ENCODE measurements around the gene TTC31. TPM values are rescaled to one million over a fixed set of nuclear protein-coding genes. Genes with fewer than 3 reads are reported as not detected.
"Not testable (repeated sequence)": the region's sequence is repeated elsewhere in the genome, so short reads cannot be mapped to it uniquely, and the experiment has no call there.

TTC31 gene
- total RNA-seq, 1 donor from 2014 or later: 16.8 TPM

DNA sequence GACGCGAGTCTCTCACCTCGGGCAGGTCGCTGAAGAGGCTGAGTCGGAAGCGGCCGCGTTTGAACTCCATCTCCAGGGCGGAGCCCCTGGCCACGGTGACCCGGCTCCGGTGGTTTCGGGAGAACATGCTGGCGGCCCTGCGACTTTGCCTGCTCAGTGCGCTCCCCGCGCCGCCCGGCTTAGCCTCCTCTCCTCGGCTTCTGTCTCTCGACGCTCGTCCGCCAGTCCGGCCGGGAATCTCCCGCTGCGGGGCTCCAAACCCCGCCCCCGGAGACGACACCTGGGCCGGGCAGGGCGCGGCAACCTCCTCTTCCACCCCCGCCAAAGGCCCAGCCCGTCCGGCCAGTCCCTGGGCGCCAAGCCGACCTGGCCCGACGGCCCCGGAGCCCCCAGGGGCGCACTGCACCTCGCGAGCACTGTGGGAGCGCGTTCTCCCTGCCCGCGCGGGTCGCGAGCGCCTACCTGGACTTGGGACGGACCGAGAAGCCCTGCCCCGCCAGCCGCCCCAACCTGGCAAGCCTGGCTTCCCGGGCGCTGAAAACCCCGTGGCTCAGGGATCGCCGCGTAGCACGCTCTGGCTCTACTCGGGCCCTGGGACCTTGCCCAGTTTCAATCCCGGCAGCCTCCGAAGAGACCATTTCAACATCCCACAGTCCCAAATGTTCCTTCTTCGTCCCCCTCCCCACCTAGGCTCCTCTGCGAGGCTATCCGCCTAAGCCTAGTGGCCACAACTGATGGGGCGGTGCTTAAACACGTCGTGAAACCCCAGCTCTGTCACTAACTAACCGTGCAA, 41.0 kb upstream of the TTC31 start, which contains the start of gene RTKN:
RTKN (minus strand) TSS at position 248 of the 793 bp plus-strand sequence; CDS start at position 127, 121 bp downstream.
- TF ChIP-seq, protein P1, sequence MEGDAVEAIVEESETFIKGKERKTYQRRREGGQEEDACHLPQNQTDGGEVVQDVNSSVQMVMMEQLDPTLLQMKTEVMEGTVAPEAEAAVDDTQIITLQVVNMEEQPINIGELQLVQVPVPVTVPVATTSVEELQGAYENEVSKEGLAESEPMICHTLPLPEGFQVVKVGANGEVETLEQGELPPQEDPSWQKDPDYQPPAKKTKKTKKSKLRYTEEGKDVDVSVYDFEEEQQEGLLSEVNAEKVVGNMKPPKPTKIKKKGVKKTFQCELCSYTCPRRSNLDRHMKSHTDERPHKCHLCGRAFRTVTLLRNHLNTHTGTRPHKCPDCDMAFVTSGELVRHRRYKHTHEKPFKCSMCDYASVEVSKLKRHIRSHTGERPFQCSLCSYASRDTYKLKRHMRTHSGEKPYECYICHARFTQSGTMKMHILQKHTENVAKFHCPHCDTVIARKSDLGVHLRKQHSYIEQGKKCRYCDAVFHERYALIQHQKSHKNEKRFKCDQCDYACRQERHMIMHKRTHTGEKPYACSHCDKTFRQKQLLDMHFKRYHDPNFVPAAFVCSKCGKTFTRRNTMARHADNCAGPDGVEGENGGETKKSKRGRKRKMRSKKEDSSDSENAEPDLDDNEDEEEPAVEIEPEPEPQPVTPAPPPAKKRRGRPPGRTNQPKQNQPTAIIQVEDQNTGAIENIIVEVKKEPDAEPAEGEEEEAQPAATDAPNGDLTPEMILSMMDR (IDR thresholded peaks at IDR 0.05; ENCODE audit: unreplicated experiment): no peak
- Mint-ChIP-seq H3K4me1 (ENCODE audit: unreplicated experiment) (peaks cover 42% of the 10 kb centered on the region), H3K36me3 (ENCODE audit: low read depth, unreplicated experiment) (peaks cover 14% of the 10 kb centered on the region), H3K4me3 (ENCODE audit: unreplicated experiment) (peak within 1 kb of the TSS; percentile 93), H3K9me3 (ENCODE audit: unreplicated experiment) (no peaks in the 10 kb centered on the region), H3K27ac (ENCODE audit: unreplicated experiment) (peak within 1 kb of the TSS; percentile 61), H3K27me3 (ENCODE audit: unreplicated experiment) (peaks cover 20% of the 10 kb centered on the region)
- DNase-seq (ENCODE audit: low spot score): peak; percentile 42

DNA sequence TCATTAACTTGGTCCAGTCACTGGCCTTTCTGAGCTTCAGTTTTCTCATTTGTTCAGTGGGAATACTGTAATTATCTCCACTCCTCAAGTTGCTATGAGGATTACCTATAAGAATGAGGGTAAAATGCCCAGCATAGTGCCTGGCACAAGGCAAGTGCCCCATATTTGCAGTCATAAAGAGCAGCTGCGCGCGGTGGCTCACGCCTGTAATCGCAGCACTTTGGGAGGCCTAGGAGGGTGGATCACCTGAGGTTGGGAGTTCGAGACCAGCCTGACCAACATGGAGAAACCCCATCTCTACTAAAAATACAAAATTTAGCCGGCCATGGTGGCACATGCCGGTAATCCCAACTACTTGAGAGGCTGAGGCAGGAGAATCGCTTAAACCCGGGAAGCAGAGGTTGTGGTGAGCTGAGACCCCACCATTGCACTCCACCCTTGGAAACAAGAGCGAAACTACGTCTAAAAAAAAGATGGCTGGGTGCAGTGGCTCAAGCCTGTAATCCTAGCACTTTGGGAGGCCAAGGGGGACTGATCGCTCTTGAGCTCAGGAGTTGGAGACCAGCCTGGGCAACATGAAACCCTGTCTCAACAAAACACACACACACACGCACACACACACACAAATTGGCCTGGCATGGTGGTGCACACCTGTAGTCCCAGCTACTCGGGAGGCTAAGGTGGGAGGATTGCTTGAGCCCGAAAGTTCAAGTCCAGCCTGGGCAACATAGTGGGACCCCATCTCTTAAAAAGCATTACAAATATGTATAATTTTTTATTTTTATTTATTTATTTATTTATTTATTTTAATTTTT, 40.2 kb upstream of the TTC31 start:
- not testable (repeated sequence) for DNase-seq (ENCODE audit: low spot score); H3K9me3 Mint-ChIP-seq (ENCODE audit: unreplicated experiment); H3K36me3 Mint-ChIP-seq (ENCODE audit: low read depth, unreplicated experiment)
- Mint-ChIP-seq H3K4me3 (ENCODE audit: unreplicated experiment) (peak overlapping the region; percentile 93), H3K27me3 (ENCODE audit: unreplicated experiment) (peaks cover 20% of the 10 kb centered on the region), H3K4me1 (ENCODE audit: unreplicated experiment) (peaks cover 35% of the 10 kb centered on the region), H3K27ac (ENCODE audit: unreplicated experiment) (peak overlapping the region; percentile 61)

DNA sequence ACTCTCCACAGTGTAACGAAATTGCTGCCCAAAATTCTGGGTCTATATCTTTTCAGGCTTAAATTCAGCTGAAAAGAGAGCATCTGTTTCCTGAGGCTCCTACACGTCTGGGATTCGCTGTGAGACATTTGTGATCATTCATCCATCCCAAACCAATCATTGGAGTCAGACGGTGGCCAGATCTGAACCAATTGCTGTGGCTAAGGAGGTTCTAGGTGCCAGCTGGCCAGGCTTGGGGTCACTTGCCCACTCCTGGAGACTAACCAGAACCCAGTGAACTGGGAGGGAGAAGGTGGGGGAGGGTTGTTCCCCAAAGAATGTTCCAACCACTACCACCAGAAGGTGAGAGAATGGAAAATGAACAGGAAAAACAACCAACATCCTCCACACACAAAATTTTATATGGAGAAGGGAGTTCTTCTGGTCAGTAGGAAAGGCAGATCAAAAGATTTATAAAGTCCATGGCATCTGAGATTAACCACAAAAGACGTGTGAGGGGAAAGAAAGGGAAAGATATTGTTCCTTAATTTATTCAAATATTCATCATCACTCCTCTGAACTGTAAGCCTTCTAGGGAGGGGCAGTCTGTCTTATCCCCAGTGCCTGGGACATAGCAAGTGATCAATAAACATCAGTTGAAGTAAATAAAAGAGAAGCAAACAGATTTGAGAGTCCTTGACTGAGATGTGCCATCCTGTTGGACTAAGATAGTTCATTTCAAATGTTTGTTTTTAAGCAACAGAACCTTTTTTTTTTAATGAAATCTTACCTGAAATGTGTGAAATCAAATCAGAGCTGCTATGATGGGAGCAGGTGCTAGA, 38.2 kb upstream of the TTC31 start:
- no peak for DNase-seq (ENCODE audit: low spot score)
- Mint-ChIP-seq H3K9me3 (ENCODE audit: unreplicated experiment) (no peaks in the 10 kb centered on the region), H3K4me3 (ENCODE audit: unreplicated experiment) (no peak overlapping the region), H3K27ac (ENCODE audit: unreplicated experiment) (no peak overlapping the region), H3K4me1 (ENCODE audit: unreplicated experiment) (peaks cover 18% of the 10 kb centered on the region), H3K36me3 (ENCODE audit: low read depth, unreplicated experiment) (no peaks in the 10 kb centered on the region), H3K27me3 (ENCODE audit: unreplicated experiment) (peaks cover 8% of the 10 kb centered on the region)
- TF ChIP-seq, protein P1 (IDR thresholded peaks at IDR 0.05; ENCODE audit: unreplicated experiment): no peak

DNA sequence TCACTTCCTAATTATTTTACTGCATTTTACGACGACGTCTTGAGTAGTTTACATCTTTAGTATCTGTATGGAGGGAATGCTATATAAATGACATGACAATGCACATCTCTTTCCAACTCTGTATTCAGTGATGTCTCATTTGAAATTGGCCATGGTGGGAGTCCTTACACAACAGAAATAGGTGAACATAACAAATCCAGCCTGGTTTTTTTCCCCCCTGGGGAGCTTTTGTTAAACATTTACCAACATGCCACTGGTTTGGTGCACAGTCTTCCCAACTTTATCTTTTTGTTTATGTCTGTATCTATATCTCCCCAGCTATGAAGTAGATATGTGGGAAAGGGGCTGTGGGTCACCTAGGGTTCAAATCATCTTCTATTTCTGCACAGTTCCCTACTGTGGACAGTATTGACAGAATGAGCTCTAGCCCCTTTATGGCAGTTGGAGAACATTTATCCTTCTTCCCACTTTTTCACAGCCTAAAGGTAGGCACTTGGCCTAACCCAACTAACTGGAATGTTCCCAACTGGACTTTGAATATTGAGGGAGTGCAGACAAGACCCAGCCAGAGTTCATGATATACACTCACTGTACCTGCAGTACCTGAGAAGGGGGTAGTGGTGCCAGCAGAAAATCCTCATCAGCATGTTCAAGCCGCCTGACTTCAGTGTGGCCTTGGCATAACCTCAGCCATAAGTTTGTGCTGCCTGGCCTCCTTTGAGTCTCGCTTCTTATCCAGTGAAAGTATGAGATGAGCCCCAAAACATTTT, 35.5 kb upstream of the TTC31 start:
- Mint-ChIP-seq H3K27ac (ENCODE audit: unreplicated experiment) (no peak overlapping the region), H3K36me3 (ENCODE audit: low read depth, unreplicated experiment) (no peaks in the 10 kb centered on the region), H3K4me1 (ENCODE audit: unreplicated experiment) (peaks cover 14% of the 10 kb centered on the region), H3K27me3 (ENCODE audit: unreplicated experiment) (peaks cover 6% of the 10 kb centered on the region), H3K9me3 (ENCODE audit: unreplicated experiment) (no peaks in the 10 kb centered on the region), H3K4me3 (ENCODE audit: unreplicated experiment) (no peak overlapping the region)
- DNase-seq (ENCODE audit: low spot score): no peak
- TF ChIP-seq, protein P1 (IDR thresholded peaks at IDR 0.05; ENCODE audit: unreplicated experiment): no peak

Data from endothelial cell (in vitro differentiated cells).